GM23338 (cell line): ENCODE measurements around the gene PRPF6. TPM values are rescaled to one million over a fixed set of nuclear protein-coding genes. Genes with fewer than 3 reads are reported as not detected.
A peak's percentile ranks its signal among the peaks of the same experiment; 100 is the strongest.

ENCODE experiments used
- ATAC-seq: fragments of 200-7000 bp; cut with Tn5 transposase; 3 replicates; pipeline ENCODE4 v1.9.1; 2020
- DNase-seq: peaks from one replicate; pipeline ENCODE4 v3.0.0-alpha.2; 2015; ENCODE audit warnings: low spot score
- H2AFZ ChIP-seq: fragments of 200-600 bp; sonication (generic); 2 replicates; pipeline ENCODE4 v1.8.0; 2016; ENCODE audit warnings: antibody characterized with exemption, mild to moderate bottlenecking, moderate library complexity
- H3F3A ChIP-seq: fragments of 200-600 bp; sonication (generic); replicated peaks from 2 replicates; pipeline ENCODE4 v1.8.0; 2017; ENCODE audit warnings: antibody characterized with exemption, mixed run types, low read depth
- H3K27ac ChIP-seq: fragments of 200-600 bp; sonication (generic); 2 replicates; pipeline ENCODE4 v1.6.1; 2016; ENCODE audit warnings: low read depth
- H3K27me3 ChIP-seq: fragments of 200-600 bp; sonication (generic); 2 replicates; pipeline ENCODE4 v1.8.0; 2016; ENCODE audit warnings: mild to moderate bottlenecking, mixed run types, moderate library complexity; ENCODE audit not compliant: insufficient read depth
- H3K36me3 ChIP-seq: fragments of 200-600 bp; sonication (generic); 2 replicates; pipeline ENCODE4 v1.8.0; 2016; ENCODE audit warnings: mild to moderate bottlenecking; ENCODE audit not compliant: insufficient read depth
- H3K4me1 ChIP-seq: fragments of 200-600 bp; sonication (generic); 2 replicates; pipeline ENCODE4 v1.8.0; 2016; ENCODE audit warnings: mild to moderate bottlenecking, moderate library complexity; ENCODE audit not compliant: insufficient read depth
- H3K4me2 ChIP-seq: fragments of 200-600 bp; sonication (generic); 2 replicates; pipeline ENCODE4 v1.7.1; 2017; ENCODE audit warnings: mixed run types
- H3K4me3 ChIP-seq: fragments of 200-600 bp; sonication (generic); 2 replicates; pipeline ENCODE4 v1.6.1; 2016; ENCODE audit warnings: mixed run types
- H3K79me2 ChIP-seq: fragments of 200-600 bp; sonication (generic); replicated peaks from 2 replicates; pipeline ENCODE4 v1.8.0; 2017; ENCODE audit warnings: mild to moderate bottlenecking; ENCODE audit not compliant: insufficient read depth
- H3K9me2 ChIP-seq: fragments of 200-600 bp; sonication (generic); 2 replicates; pipeline ENCODE4 v1.8.0; 2017; ENCODE audit not compliant: insufficient read depth
- H4K20me1 ChIP-seq: fragments of 200-600 bp; sonication (generic); replicated peaks from 2 replicates; pipeline ENCODE4 v1.8.0; 2017; ENCODE audit warnings: mild to moderate bottlenecking; ENCODE audit not compliant: insufficient read depth
- H3K27ac Mint-ChIP-seq: 2 replicates; pipeline ENCODE4 v1.8.0; 2020; ENCODE audit warnings: inconsistent platforms, mild to moderate bottlenecking, moderate library complexity, mixed read lengths
- H3K27me3 Mint-ChIP-seq: 3 replicates; pipeline ENCODE4 v1.8.0; 2022; ENCODE audit warnings: low read depth, mild to moderate bottlenecking, moderate library complexity, mixed read lengths, inconsistent platforms; ENCODE audit not compliant: insufficient read depth, poor library complexity
- H3K36me3 Mint-ChIP-seq: 3 replicates; pipeline ENCODE4 v1.8.0; 2021; ENCODE audit warnings: low read depth, mild to moderate bottlenecking, inconsistent platforms, moderate library complexity, mixed read lengths
- H3K4me1 Mint-ChIP-seq: 3 replicates; pipeline ENCODE4 v1.8.0; 2020; ENCODE audit warnings: mild to moderate bottlenecking, inconsistent platforms, mixed read lengths
- H3K4me3 Mint-ChIP-seq: 3 replicates; pipeline ENCODE4 v1.8.0; 2021; ENCODE audit warnings: moderate library complexity, mild to moderate bottlenecking, inconsistent platforms, mixed read lengths
- H3K9me3 Mint-ChIP-seq: 3 replicates; pipeline ENCODE4 v1.8.0; 2020; ENCODE audit warnings: moderate library complexity, mild to moderate bottlenecking, inconsistent platforms, mixed read lengths
- EZH2phosphoT487 ChIP-seq: fragments of 200-600 bp; sonication (generic); IDR thresholded peaks from one replicate; pipeline ENCODE4 v1.8.1; 2018; ENCODE audit warnings: antibody characterized with exemption; ENCODE audit not compliant: unreplicated experiment
- JUNB ChIP-seq: IDR thresholded peaks from one replicate; pipeline ENCODE4 v1.6.1; 2016; ENCODE audit warnings: antibody characterized with exemption; ENCODE audit not compliant: unreplicated experiment
- POLR2AphosphoS5 ChIP-seq: IDR thresholded peaks from 2 replicates; pipeline ENCODE4 v1.6.1; 2016; ENCODE audit warnings: antibody characterized with exemption, low read depth
- STAT1 ChIP-seq: IDR thresholded peaks from one replicate; pipeline ENCODE4 v1.6.1; 2016; ENCODE audit warnings: antibody characterized with exemption; ENCODE audit not compliant: unreplicated experiment
- ZNF331 ChIP-seq: fragments of 250-450 bp; sonication (Bioruptor Pico); IDR thresholded peaks from 2 replicates; pipeline ENCODE4 v1.5.0; 2020; ENCODE audit warnings: low read depth, mild to moderate bottlenecking, moderate library complexity
- ZNF462 ChIP-seq: fragments of 250-450 bp; sonication (Bioruptor Pico); IDR thresholded peaks from 2 replicates; pipeline ENCODE4 v1.5.0; 2020; ENCODE audit warnings: mild to moderate bottlenecking, moderate library complexity
- polyA plus RNA-seq: library from polyadenylated mRNA; unstranded; fragments of >200 nt; fragmentation: Nextera tagmentation; extraction: Ambion mirVana; gene quantifications from 2 replicates; pipeline ENCODE4 v1.2.1, GENCODE V29; 2016
- total RNA-seq: library from RNA; depleted of rRNA; stranded (reverse); fragments of >200 nt; shearing (Covaris generic); gene quantifications from 2 replicates; pipeline ENCODE4 v1.2.3, GENCODE V29; 2014
- TF ChIP-seq, protein P1 (sequence below): IDR thresholded peaks from 2 replicates; pipeline ENCODE4 v1.6.1; 2016; ENCODE audit warnings: antibody characterized with exemption
- TF ChIP-seq, protein P2 (sequence below), 2 experiments: fragments of 200-600 bp in 1 of 2; sonication (generic) in 1 of 2; conservative IDR thresholded peaks; 2 replicates each; pipeline versions ENCODE4 v1.5.1 to v1.6.1; 2016 to 2017; ENCODE audit warnings: antibody characterized with exemption in 2 of 2, low read depth in 2 of 2, mild to moderate bottlenecking in 2 of 2, moderate library complexity in 1 of 2

The PRPF6 gene
- total and polyA plus RNA-seq, 2 experiments from 2014 or later: 53.8 to 79.9 TPM

DNA sequence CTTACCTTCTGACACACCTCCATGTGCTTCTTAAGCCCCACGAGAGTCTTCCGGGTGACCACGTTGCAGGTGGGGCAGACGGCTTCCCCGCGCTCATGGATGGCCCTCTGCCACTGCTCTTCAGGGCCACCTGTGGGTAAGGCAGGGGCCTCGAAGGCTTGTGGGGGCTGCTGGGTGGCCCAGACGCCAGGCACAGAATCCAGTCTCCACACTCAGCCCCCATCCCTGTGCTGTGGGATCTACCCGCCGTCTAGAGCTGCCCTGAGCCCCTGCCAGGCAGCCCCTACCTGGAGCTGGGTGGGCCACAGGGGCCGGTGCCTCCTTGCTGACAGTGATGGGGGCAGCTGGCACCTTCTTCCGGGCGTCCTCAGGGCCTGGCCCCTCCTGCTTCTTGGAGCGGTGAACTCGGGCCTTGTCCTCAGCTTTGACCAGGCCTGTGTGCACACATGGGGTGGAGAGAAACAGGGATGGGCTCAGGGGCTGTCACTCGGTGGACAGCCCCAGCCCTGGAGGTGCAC is 17.1 kb upstream of the PRPF6 start (continued):
- TF ChIP-seq, protein P1, sequence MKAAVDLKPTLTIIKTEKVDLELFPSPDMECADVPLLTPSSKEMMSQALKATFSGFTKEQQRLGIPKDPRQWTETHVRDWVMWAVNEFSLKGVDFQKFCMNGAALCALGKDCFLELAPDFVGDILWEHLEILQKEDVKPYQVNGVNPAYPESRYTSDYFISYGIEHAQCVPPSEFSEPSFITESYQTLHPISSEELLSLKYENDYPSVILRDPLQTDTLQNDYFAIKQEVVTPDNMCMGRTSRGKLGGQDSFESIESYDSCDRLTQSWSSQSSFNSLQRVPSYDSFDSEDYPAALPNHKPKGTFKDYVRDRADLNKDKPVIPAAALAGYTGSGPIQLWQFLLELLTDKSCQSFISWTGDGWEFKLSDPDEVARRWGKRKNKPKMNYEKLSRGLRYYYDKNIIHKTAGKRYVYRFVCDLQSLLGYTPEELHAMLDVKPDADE: no peak
- no peak for TF ChIP-seq ZNF331 (CRISPR knock-in tag)
- TF ChIP-seq EZH2phosphoT487: no peak
- TF ChIP-seq JUNB: no peak

- Histone ChIP-seq H3K4me1 (peaks cover 9% of the 10 kb centered on the region), H3K4me2 (no peak overlapping the region), H3K27me3 (no peaks in the 10 kb centered on the region), H3K79me2 (peaks cover 9% of the 10 kb centered on the region), H4K20me1 (no peaks in the 10 kb centered on the region), H3F3A (no peaks in the 10 kb centered on the region), H3K4me3 (no peak overlapping the region), H3K9me2 (no peaks in the 10 kb centered on the region), H3K36me3 (no peaks in the 10 kb centered on the region), H3K27ac (no peak overlapping the region), H2AFZ (no peak overlapping the region)
- DNase-seq: no peak
- H3K4me1 Mint-ChIP-seq: peaks cover 9% of the 10 kb centered on the region
- H3K36me3 Mint-ChIP-seq: peaks cover 24% of the 10 kb centered on the region; the same call in 2 of the 3 replicates
- no peak overlapping the region for H3K4me3 Mint-ChIP-seq
- no peak for ATAC-seq
- H3K9me3 Mint-ChIP-seq: no peaks in the 10 kb centered on the region
- TF ChIP-seq, protein P2, sequence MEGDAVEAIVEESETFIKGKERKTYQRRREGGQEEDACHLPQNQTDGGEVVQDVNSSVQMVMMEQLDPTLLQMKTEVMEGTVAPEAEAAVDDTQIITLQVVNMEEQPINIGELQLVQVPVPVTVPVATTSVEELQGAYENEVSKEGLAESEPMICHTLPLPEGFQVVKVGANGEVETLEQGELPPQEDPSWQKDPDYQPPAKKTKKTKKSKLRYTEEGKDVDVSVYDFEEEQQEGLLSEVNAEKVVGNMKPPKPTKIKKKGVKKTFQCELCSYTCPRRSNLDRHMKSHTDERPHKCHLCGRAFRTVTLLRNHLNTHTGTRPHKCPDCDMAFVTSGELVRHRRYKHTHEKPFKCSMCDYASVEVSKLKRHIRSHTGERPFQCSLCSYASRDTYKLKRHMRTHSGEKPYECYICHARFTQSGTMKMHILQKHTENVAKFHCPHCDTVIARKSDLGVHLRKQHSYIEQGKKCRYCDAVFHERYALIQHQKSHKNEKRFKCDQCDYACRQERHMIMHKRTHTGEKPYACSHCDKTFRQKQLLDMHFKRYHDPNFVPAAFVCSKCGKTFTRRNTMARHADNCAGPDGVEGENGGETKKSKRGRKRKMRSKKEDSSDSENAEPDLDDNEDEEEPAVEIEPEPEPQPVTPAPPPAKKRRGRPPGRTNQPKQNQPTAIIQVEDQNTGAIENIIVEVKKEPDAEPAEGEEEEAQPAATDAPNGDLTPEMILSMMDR (conservative IDR thresholded peaks at IDR 0.05; ENCODE audit: low read depth in 2 of 2): no peak
- TF ChIP-seq STAT1 (no peak), JUNB (no peak)
- TF ChIP-seq, protein P1: no peak
- H3K27ac Mint-ChIP-seq: no peak overlapping the region
- peaks cover 5% of the 10 kb centered on the region for H3K27me3 Mint-ChIP-seq
Observed at GRCh38 chr20:63964412-63964811, 16.5 kb upstream of the PRPF6 start.

GRCh38 chr20:63966172-63966943 is 14.6 kb upstream of the PRPF6 start:
- Histone ChIP-seq H3K27ac (no peak overlapping the region), H2AFZ (no peak overlapping the region), H3K4me1 (peaks cover 8% of the 10 kb centered on the region), H3K36me3 (no peaks in the 10 kb centered on the region), H3K4me3 (no peak overlapping the region), H3K9me2 (no peaks in the 10 kb centered on the region), H4K20me1 (no peaks in the 10 kb centered on the region), H3F3A (no peaks in the 10 kb centered on the region), H3K4me2 (no peak overlapping the region), H3K27me3 (peaks cover 7% of the 10 kb centered on the region; the same call in 1 of the 2 replicates), H3K79me2 (peaks cover 9% of the 10 kb centered on the region)
- no peak for DNase-seq
- peaks cover 4% of the 10 kb centered on the region; the same call in 1 of the 3 replicates for H3K4me1 Mint-ChIP-seq
- peaks cover 12% of the 10 kb centered on the region for H3K27me3 Mint-ChIP-seq
- H3K36me3 Mint-ChIP-seq: peaks cover 18% of the 10 kb centered on the region; the same call in 2 of the 3 replicates
- H3K4me3 Mint-ChIP-seq: no peak overlapping the region
- no peak for ATAC-seq
- H3K9me3 Mint-ChIP-seq: no peaks in the 10 kb centered on the region
- H3K27ac Mint-ChIP-seq: no peak overlapping the region
- TF ChIP-seq POLR2AphosphoS5 (0 out of 2 replicates have a peak, but pooled peaks have one; percentile 7), ZNF462 (CRISPR knock-in tag) (no peak)
